COLO829 (cell line): ENCODE measurements around the gene CPXM2.
A peak's percentile ranks its signal among the peaks of the same experiment; 100 is the strongest.

Experiments
- DNase-seq: peaks from one replicate; pipeline ENCODE4 v3.0.0; 2012; ENCODE audit warnings: low spot score

CPXM2 gene

DNA sequence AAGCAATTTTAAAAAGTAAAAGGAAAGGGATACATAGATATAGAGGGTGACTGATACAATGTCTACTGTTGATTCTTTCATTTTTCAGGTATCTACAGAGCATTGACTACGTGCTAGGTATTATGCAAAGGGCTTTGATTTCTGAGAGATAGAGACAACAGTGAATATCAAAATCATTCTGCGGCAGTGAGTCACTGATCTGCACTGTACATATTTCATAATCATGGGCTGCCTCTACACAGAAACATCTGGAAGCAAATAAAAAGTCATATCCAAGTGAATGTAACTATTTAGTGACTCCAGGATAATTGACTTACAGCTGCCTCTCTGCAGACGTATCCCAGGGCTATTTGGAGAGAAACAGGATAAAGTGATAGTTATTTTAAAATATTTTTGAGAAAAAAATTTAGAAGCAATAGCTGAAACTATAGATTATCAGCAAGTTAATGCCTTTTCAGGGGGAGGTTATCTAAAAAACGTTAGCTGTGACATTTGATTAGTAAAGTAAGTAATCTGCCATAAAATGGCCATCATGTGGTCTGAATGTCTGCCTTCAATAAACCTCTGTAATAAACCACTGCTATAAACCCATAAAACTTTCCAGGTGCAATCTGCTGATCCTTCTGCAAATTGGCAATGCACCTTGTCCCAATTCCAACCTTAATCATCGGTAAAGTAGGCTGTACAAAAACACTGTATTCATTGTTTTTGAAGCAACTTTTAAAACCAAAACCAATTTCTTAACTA lies 43.7 kb downstream of the CPXM2 start:
- no peak for DNase-seq

DNA sequence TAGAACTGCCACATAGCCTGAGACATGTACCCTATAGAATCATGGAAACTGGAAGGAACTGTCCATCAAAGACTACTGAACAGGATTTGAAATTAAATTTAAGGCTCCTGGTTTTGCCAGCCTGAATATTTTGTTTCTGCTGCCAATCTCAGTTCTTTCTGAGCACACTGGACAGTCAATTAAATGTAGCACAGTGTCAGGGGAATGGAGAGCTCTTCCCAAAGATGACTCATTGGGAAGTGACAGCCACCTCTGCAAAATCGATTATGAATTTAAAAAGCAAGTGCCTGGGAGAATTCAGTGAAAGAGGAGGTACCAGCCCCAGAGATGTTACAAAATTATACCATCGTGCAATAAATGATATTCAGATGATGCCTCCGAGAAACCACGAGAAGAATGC lies 47.8 kb downstream of the CPXM2 start:
- DNase-seq, result no peak

DNA sequence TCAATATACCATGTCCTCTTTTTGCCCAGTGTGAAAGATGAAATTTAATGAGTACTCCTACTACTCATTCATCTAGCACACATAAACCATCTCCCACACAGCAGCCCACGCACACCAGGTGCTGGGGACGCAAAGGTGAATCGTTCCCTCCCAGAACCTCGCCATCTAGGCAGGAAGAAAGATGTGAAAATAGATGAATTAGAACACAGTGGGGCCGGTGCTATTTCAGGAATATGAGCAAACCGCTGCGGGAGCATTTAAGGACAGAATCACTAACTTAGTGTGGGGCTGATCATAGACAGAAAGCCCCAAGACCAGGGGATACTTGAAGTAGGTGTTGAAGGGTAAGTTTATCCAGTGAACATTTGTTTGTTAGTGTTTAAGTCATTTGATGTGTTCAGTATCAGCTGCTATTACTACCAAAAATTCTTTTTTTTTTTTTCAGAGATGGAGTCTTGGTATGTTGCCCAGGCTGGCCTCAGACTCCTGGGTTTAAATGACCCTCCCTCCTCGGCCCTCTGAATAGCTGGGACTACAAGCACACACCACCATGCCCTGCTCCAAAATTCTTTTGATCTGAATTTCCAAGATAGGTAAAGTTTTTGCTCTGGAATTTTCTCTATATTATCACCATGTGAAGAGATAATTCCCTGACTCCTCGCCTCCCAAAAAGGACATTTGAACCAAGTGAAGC lies 48.8 kb downstream of the CPXM2 start:
- no peak for DNase-seq

DNA sequence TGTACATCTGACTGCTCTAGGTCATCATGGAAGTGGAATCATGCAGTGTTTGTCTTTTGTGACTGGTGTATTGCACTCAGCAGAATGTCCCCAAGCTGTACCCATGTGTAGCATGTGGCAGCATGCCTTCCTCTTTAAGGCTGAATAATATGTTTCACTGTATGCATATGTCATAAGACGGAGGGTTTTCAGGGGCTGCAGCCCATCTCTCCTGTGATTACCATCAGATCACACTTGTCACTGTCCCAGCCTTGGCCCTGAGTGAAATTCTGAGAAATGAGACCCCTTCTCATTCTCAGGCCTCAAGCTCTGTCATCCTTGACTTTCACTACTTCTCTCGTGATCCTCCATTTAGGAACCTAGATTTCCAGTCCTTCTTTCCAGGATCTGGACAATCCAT lies 50.0 kb downstream of the CPXM2 start:
- DNase-seq, result no peak

- no peak for DNase-seq
Observed at GRCh38 chr10:123841115-123841514, 50.5 kb downstream of the CPXM2 start.

- DNase-seq, result no peak
Observed at GRCh38 chr10:123840714-123841113, 50.9 kb downstream of the CPXM2 start.

DNA sequence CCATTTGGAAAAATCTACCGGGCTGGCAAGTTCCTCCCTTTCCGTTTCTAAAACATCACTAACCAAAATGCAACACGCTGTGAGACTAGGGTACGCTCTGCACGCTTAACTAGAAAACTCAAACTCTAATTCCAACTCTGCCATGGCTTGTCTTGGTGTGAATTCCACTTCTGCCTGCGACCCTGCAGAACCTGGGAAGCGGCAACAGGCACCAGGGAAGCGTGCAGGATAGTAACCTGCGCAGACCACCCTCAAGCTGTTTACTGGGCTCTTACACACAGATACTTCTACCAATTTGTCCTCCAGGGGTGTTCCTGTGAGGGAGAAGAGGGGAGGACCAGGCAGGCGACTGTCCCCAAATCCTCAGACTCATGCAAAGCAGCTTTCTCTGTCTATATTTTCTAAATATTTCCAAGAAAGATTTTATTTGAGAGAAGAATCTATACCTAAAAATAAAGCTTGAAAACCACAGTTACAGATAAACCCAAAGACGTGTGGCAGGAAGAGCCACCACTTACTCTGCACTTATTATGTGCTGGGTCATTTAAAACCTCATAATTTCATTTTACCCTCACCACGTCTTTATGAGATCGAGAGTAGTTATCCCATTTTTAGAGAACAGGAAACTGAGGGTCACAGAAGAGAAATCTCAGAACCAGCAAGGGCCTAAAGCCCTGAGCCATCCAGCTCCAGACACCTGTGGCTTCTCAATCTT lies 52.9 kb downstream of the CPXM2 start:
- no peak for DNase-seq

DNA sequence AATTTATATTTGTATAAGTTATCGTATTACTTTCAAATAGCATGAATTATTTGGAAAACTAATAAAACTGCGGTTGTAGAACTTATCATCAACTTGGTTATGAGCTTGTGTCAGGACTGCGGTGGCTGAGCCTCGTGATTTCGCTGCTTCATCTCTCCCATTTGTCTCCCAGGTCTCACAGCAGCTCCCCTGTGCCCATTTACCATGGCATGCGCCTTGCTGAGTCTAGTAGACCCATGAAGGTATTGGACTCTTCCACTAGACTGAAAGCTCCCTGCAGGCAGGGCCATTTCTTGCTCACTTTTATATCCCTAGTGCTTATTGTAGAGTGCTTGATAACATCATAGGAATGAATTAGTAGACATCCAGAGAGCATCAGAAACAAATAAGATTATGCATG lies 53.9 kb downstream of the CPXM2 start:
- no peak for DNase-seq

DNA sequence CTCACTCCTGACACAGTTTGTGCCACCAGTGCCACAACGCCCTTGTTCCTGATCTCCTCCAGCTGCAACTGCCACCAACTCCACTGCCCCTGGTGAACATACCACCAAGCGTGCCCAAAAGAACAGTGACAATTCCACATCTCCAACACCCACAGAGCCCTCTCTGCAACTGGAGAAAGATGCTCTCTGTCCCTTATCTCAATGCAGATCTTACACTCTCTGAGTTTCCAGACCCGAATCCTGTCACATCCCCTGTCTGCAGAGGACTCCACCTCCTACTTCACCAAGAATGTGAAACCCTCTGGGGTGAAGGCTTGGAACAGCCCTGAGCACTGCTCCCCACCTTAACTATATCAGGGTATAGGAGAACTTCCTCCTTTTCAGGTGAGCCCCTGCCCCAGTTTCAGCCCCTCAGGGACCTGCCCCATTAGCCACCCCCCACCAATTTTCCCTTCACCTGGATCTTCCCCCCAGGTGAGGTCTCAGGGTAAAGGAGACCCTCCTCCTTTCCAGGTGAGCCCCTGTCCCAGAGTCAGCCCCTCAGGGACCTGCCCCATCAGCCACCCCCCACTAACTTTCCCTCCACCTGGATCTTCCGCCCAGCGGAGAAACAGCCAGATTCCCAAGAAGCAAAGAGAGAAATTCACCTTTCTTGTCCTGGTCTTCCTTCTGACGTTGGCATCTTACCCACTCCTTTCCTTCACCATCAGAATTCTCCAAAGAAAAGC lies 55.0 kb downstream of the CPXM2 start:
- no peak for DNase-seq

DNA sequence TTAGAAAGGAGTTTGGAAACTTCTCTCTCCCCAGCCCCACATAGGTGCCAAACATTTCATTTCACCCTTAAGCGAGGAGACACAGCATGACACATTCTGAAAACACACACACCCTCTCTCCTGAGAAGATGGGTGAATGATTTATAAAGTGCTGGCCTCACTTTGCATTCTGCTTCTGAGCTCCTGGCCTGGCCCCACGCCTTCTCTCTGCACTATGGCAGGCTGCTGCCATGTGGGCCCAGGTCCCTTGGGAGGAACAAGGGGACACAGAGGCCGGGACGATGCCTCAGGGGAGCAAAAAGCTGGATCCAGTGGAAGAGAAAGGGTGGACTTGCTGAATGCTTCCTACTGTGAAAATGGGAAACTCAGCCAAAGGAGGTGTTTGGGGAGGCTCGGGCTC lies 56.0 kb downstream of the CPXM2 start:
- no peak for DNase-seq

GRCh38 chr10:123833170-123833850 lies 58.3 kb downstream of the CPXM2 start:
- no peak for DNase-seq

GRCh38 chr10:123831259-123831658 lies 60.3 kb downstream of the CPXM2 start:
- DNase-seq, result no peak

GRCh38 chr10:123821136-123821535 lies 70.5 kb downstream of the CPXM2 start:
- no peak for DNase-seq

DNA sequence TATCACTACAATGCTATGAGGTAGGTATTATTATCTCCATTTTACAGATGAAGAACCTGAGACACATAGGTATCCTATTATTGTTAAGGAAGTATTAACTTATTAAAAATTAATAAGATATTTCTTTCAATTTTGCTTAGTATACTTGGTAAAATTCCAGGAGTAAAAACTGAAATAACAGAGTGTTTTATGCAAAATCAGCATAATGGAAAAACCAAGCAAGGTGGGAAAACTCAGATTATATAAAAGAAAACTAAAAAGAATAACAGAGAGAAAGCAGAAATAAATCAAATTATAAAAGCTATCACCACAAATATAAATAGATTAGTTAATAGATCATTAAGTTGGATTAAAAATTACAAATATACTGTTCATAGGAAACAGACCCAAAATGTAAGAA lies 82.0 kb downstream of the CPXM2 start:
- no peak for DNase-seq

DNA sequence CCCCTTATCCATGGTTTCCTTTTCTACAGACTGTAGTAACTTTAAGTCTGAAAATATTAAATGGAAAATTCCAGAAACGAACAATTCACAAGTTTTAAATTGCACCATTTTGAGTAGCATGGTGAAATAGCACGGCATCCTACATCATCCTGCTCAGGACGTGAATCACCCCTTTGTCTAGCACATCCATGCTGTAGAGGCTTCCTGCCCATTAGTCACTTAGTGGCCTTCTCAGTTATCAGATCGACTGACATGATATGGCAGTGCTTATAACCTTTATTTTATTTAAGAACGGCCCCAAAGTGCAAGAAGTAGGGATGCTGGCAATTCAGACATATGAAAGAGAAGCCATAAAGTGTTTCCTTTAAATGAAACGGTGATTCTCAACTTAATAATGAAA lies 82.7 kb downstream of the CPXM2 start:
- peak; percentile 65 for DNase-seq

DNA sequence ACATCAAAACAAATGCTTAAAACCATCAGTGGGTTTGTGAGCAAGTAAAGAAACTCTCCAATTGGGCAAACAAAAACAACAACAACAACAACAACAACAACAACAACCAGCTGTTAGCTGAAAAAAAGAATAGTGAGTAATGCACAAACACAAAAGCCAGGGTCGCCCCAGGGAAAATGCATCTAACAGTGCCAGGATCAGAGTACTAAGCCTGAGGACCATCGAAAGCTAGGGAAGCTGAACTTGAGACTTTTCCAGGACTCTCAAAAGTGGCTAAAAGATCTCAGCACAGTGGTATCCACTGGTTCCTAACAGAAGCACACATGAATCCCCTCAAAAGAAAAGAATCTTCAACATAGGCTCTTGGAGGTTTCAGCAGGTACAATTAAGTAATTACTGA lies 83.3 kb downstream of the CPXM2 start:
- DNase-seq, result no peak

GRCh38 chr10:123807444-123808035 lies 84.1 kb downstream of the CPXM2 start:
- peak; percentile 35 for DNase-seq

DNA sequence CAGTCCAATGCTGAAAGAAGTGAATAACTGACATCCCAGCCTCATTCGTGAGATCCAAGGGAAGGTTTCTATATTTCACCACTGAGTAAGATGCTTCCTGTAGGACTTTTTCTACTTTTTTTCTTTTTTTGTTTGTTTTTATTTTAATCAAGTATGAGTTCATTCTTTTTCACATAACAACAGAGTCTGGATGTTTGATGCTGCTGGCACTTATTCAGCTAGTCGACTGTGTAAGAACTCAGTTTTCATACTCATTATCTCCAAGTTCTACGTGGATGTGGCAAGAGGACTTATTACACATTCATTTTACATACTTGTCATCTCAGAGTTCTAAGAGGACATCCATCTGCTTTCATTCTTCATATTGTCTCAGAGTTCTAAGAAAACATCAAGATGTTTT lies 86.9 kb downstream of the CPXM2 start:
- DNase-seq, result no peak

- no peak for DNase-seq
Observed at GRCh38 chr10:123800821-123801220, 90.8 kb downstream of the CPXM2 start.

- no peak for DNase-seq
Observed at GRCh38 chr10:123800289-123800688, 91.3 kb downstream of the CPXM2 start.

DNA sequence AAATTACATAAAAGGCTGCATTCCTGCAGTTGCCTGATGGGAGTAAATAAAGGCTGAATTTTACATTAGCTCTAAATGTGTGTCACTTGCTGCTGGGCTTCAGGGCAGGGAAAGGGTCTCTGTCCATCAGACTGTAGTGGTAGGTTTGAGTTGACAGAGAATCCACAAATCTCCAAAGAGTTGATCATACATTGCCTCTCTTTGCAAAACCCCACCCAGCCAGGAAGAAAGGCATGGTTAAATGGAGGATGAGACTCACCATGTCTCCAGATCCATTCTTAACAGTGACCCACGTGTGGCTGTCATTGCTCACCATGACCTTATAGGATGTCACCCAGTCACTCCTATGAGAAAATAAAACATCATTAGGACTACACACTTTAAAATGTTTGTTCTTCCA lies 92.8 kb downstream of the CPXM2 start:
- no peak for DNase-seq

GRCh38 chr10:123797813-123798212 lies 93.8 kb downstream of the CPXM2 start:
- DNase-seq, result no peak
